SK-N-SH (cell line): ENCODE results near the gene WNT16. TPM values are rescaled to one million over a fixed set of nuclear protein-coding genes. Genes with fewer than 3 reads are reported as not detected.

Source experiments
- CTCF ChIA-PET: fragments of 300-600, 350-600 bp; formaldehyde crosslinking; extraction: SDS; loops from one replicate; lab custom pipeline; 2021; lab: Yijun Ruan, JAX
- POLR2A ChIA-PET: fragments of 350-600 bp; sonication (Branson Sonifier 250); formaldehyde crosslinking; extraction: SDS; loops from one replicate; lab custom pipeline; 2020; ENCODE audit warnings: antibody characterized with exemption, inconsistent platforms; lab: Yijun Ruan, JAX
- DNase-seq: peaks from one replicate; pipeline ENCODE4 v3.0.0; 2012
- H2AFZ ChIP-seq: fragments of 200-600 bp; sonication (generic); 2 replicates; pipeline ENCODE4 v1.8.1; 2016; ENCODE audit warnings: antibody characterized with exemption, mild to moderate bottlenecking, low read depth
- H3F3A ChIP-seq: fragments of 200-600 bp; sonication (generic); replicated peaks from 2 replicates; pipeline ENCODE3; 2016; ENCODE audit warnings: antibody characterized with exemption, mild to moderate bottlenecking; ENCODE audit not compliant: insufficient read depth
- H3K27ac ChIP-seq, 2 experiments: fragments of 200-500 bp in 1 of 2; fragments of 200-600 bp in 1 of 2; sonication (Bioruptor generic) in 1 of 2; sonication (generic), shearing (Covaris generic) in 1 of 2; 2 replicates each; pipeline versions ENCODE4 v1.5.1 to v1.6.1; 2014 to 2016; ENCODE audit warnings: low read depth in 2 of 2, inconsistent platforms in 1 of 2, low read length in 1 of 2, mild to moderate bottlenecking in 1 of 2, mixed read lengths in 1 of 2
- H3K27me3 ChIP-seq: fragments of 200-600 bp; sonication (generic), shearing (Covaris generic); 2 replicates; pipeline ENCODE4 v1.6.1; 2016; ENCODE audit warnings: mixed run types; ENCODE audit not compliant: insufficient read depth
- H3K36me3 ChIP-seq, 2 experiments: fragments of 200-500 bp in 1 of 2; fragments of 200-600 bp in 1 of 2; sonication (Bioruptor generic) in 1 of 2; sonication (generic) in 1 of 2; replicated peaks in 1 of 2; 2 replicates each; pipeline versions ENCODE3 to v1.5.1; 2014 to 2016; ENCODE audit warnings: low read length in 1 of 2, mild to moderate bottlenecking in 1 of 2; ENCODE audit not compliant: insufficient read depth in 2 of 2, control insufficient read depth in 1 of 2
- H3K4me1 ChIP-seq, 2 experiments: fragments of 200-500 bp in 1 of 2; fragments of 200-600 bp in 1 of 2; sonication (Bioruptor generic) in 1 of 2; sonication (generic), shearing (Covaris generic) in 1 of 2; 2 replicates each; pipeline versions ENCODE4 v1.5.1 to v1.6.1; 2014 to 2016; ENCODE audit warnings: low read depth in 1 of 2, low read length in 1 of 2, mixed run types in 1 of 2; ENCODE audit not compliant: insufficient read depth in 2 of 2, control insufficient read depth in 1 of 2
- H3K4me2 ChIP-seq: fragments of 200-600 bp; sonication (generic), shearing (Covaris generic); 2 replicates; pipeline ENCODE4 v1.6.1; 2017; ENCODE audit warnings: mixed run types
- H3K4me3 ChIP-seq, 2 experiments: fragments of 200-500 bp in 1 of 2; fragments of 200-600 bp in 1 of 2; sonication (Bioruptor generic) in 1 of 2; sonication (generic), shearing (Covaris generic) in 1 of 2; 2 replicates each; pipeline versions ENCODE4 v1.5.1 to v1.8.1; 2014 to 2016; ENCODE audit warnings: low read depth in 2 of 2, inconsistent platforms in 1 of 2, low read length in 1 of 2, mild to moderate bottlenecking in 1 of 2, mixed read lengths in 1 of 2, moderate library complexity in 1 of 2
- H3K79me2 ChIP-seq: fragments of 200-600 bp; sonication (generic); 2 replicates; pipeline ENCODE4 v1.8.1; 2017; ENCODE audit warnings: mild to moderate bottlenecking; ENCODE audit not compliant: insufficient read depth
- H3K9ac ChIP-seq: fragments of 200-600 bp; sonication (generic); 2 replicates; pipeline ENCODE4 v1.6.1; 2017; ENCODE audit warnings: mixed run types
- H3K9me2 ChIP-seq: fragments of 200-600 bp; sonication (generic); 2 replicates; pipeline ENCODE4 v1.6.1; 2017; ENCODE audit warnings: mixed run types
- H3K9me3 ChIP-seq: fragments of 200-600 bp; sonication (generic); 2 replicates; pipeline ENCODE4 v1.6.1; 2017; ENCODE audit warnings: mixed run types, mild to moderate bottlenecking, moderate library complexity
- H4K20me1 ChIP-seq: fragments of 200-600 bp; sonication (generic); 2 replicates; pipeline ENCODE4 v1.6.1; 2017; ENCODE audit warnings: mild to moderate bottlenecking, mixed run types; ENCODE audit not compliant: insufficient read depth
- EZH2phosphoT487 ChIP-seq: fragments of 200-600 bp; sonication (generic); IDR thresholded peaks from 2 replicates; pipeline ENCODE4 v1.6.1; 2017; ENCODE audit warnings: low read depth, mixed run types, mild to moderate bottlenecking, antibody characterized with exemption, moderate library complexity, borderline replicate concordance
- FOXM1 ChIP-seq: IDR thresholded peaks from 2 replicates; pipeline ENCODE4 v1.4.0; 2012; ENCODE audit warnings: low read depth, mild to moderate bottlenecking
- GABPA ChIP-seq: IDR thresholded peaks from 2 replicates; pipeline ENCODE4 v1.4.0; 2012; ENCODE audit warnings: low read depth, mild to moderate bottlenecking
- GATA2 ChIP-seq: sonication (generic); formaldehyde crosslinking; IDR thresholded peaks from 2 replicates; pipeline ENCODE4 v1.5.0; 2020; ENCODE audit warnings: mild to moderate bottlenecking, missing genetic modification reagents
- JUND ChIP-seq: IDR thresholded peaks from 2 replicates; pipeline ENCODE4 v1.4.0; 2012
- NFIC ChIP-seq: IDR thresholded peaks from 2 replicates; pipeline ENCODE4 v1.4.0; 2012; ENCODE audit warnings: borderline replicate concordance
- RAD21 ChIP-seq: IDR thresholded peaks from 2 replicates; pipeline ENCODE4 v1.6.1; 2012; ENCODE audit warnings: mild to moderate bottlenecking, low read length
- RFX5 ChIP-seq: IDR thresholded peaks from 2 replicates; pipeline ENCODE4 v1.6.1; 2012; ENCODE audit warnings: mild to moderate bottlenecking, improper control_type of control experiment, low read length
- RXRA ChIP-seq: IDR thresholded peaks from 2 replicates; pipeline ENCODE4 v1.4.0; 2012; ENCODE audit warnings: low read depth, mild to moderate bottlenecking, borderline replicate concordance
- SIN3A ChIP-seq: IDR thresholded peaks from 2 replicates; pipeline ENCODE4 v1.6.1; 2012; ENCODE audit warnings: low read depth, mild to moderate bottlenecking, low read length, moderate library complexity, borderline replicate concordance
- SMC3 ChIP-seq: IDR thresholded peaks from 2 replicates; pipeline ENCODE4 v1.6.1; 2012; ENCODE audit warnings: low read depth, low read length, improper control_type of control experiment
- TCF12 ChIP-seq: IDR thresholded peaks from 2 replicates; pipeline ENCODE4 v1.4.0; 2012
- TEAD4 ChIP-seq: IDR thresholded peaks from 2 replicates; pipeline ENCODE4 v1.4.0; 2012; ENCODE audit warnings: mild to moderate bottlenecking, borderline replicate concordance; ENCODE audit not compliant: insufficient read depth
- YY1 ChIP-seq: IDR thresholded peaks from 2 replicates; pipeline ENCODE4 v1.4.0; 2012; ENCODE audit warnings: low read depth, mild to moderate bottlenecking
- WGBS: methylation state at CpG from one replicate; pipeline ENCODE4 v1.1.6; 2017; ENCODE audit warnings: low lambda C conversion rate; 5-methylcytosine and 5-hydroxymethylcytosine counted together
- polyA plus RNA-seq, 3 experiments: library from polyadenylated mRNA; depleted of rRNA; stranded (reverse); fragments of >200 nt; gene quantifications; 2 replicates each; pipeline ENCODE4 v1.2.3, GENCODE V29; 2012
- TF ChIP-seq, protein P1 (sequence below): IDR thresholded peaks from 2 replicates; pipeline ENCODE4 v1.6.1; 2012; ENCODE audit warnings: mild to moderate bottlenecking, low read depth, low read length, moderate library complexity

Gene WNT16
- polyA plus RNA-seq, 1 of the 3 experiments (the other 2 are of a cell fraction), result 0.05 TPM

- Histone ChIP-seq H3K27me3 (peaks cover 13% of the 10 kb centered on the region), H3F3A (no peaks in the 10 kb centered on the region), H2AFZ (no peak overlapping the region), H3K36me3 (no peaks in the 10 kb centered on the region), H3K79me2 (no peaks in the 10 kb centered on the region), H3K4me3 (no peak overlapping the region), H3K9me2 (no peaks in the 10 kb centered on the region), H3K9ac (no peak overlapping the region), H3K4me1 (peaks cover 0 to 6% of the 10 kb centered on the region in 2 experiments; a peak in 1 of 4 replicates), H3K9me3 (no peaks in the 10 kb centered on the region), H3K4me2 (no peak overlapping the region), H4K20me1 (no peaks in the 10 kb centered on the region), H3K27ac (no peak overlapping the region)
- TF ChIP-seq RAD21 (no peak), GABPA (no peak), GATA2 (CRISPR knock-in tag) (no peak), FOXM1 (no peak), SMC3 (no peak), SIN3A (no peak), NFIC (no peak), RFX5 (no peak), TEAD4 (no peak), YY1 (no peak)
- TF ChIP-seq, protein P1, sequence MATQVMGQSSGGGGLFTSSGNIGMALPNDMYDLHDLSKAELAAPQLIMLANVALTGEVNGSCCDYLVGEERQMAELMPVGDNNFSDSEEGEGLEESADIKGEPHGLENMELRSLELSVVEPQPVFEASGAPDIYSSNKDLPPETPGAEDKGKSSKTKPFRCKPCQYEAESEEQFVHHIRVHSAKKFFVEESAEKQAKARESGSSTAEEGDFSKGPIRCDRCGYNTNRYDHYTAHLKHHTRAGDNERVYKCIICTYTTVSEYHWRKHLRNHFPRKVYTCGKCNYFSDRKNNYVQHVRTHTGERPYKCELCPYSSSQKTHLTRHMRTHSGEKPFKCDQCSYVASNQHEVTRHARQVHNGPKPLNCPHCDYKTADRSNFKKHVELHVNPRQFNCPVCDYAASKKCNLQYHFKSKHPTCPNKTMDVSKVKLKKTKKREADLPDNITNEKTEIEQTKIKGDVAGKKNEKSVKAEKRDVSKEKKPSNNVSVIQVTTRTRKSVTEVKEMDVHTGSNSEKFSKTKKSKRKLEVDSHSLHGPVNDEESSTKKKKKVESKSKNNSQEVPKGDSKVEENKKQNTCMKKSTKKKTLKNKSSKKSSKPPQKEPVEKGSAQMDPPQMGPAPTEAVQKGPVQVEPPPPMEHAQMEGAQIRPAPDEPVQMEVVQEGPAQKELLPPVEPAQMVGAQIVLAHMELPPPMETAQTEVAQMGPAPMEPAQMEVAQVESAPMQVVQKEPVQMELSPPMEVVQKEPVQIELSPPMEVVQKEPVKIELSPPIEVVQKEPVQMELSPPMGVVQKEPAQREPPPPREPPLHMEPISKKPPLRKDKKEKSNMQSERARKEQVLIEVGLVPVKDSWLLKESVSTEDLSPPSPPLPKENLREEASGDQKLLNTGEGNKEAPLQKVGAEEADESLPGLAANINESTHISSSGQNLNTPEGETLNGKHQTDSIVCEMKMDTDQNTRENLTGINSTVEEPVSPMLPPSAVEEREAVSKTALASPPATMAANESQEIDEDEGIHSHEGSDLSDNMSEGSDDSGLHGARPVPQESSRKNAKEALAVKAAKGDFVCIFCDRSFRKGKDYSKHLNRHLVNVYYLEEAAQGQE, result no peak
- no peak for DNase-seq
- CTCF ChIA-PET, result interaction anchor here (0.8 to 1.5 kb wide), 8 partner anchors 11 to 247 kb away, joined by 3 to 8 read pairs (median 3); partner anchors contain the start of gene FAM3C
- POLR2A ChIA-PET, result no interaction called here
- WGBS, result 52% methylated on average over 5 of the region's 5 CpGs
These were observed 5.1 kb upstream of the WNT16 start for GRCh38 chr7:121323515-121324302.

DNA sequence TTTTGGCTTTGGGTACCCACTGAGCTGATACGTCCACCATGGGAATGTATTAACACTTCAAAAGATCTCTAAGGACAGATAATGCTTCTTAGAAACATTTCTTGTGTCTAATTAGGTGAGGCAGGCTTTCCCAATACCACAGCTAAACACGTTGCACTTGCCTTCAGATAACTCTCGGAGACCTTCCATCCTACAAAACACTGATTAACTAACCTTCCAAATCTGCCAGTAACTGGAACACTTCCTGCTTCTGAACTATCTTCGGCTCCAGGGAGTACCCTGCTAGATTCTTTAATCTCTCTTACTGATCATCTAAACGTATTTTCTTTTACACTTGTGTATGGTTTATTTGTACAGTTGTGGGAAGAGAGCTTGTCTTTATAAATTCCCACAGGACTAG lies 1.1 kb upstream of the WNT16 start:
- Histone ChIP-seq H3K4me1 (peaks cover 17 to 25% of the 10 kb centered on the region in 2 experiments; a peak in 3 of 4 replicates), H3F3A (peaks cover 3% of the 10 kb centered on the region), H3K36me3 (no peaks in the 10 kb centered on the region), H3K4me3 (no peak overlapping the region), H3K9me3 (no peaks in the 10 kb centered on the region), H3K9me2 (no peaks in the 10 kb centered on the region), H3K27ac (no peak overlapping the region), H3K9ac (no peak overlapping the region), H3K27me3 (peaks cover 50% of the 10 kb centered on the region), H3K79me2 (no peaks in the 10 kb centered on the region), H3K4me2 (no peak overlapping the region), H4K20me1 (no peaks in the 10 kb centered on the region), H2AFZ (no peak overlapping the region)
- no peak for TF ChIP-seq TCF12
- TF ChIP-seq EZH2phosphoT487, result no peak
- TF ChIP-seq JUND, result no peak
- no peak for TF ChIP-seq RAD21
- no peak for TF ChIP-seq RXRA
- POLR2A ChIA-PET, result no interaction called here
- CTCF ChIA-PET, result interaction anchor here (0.8 to 1.3 kb wide), 2 partner anchors 17 to 522 kb away, joined by 3 to 4 read pairs; no protein-coding TSS in a partner anchor
- DNase-seq, result no peak
- 77% methylated on average over 5 of the region's 5 CpGs for WGBS
